Measurements from ENCODE around the gene ADGRG4.

ADGRG4 gene

GRCh38 chrX:136457303-136457917, 156.6 kb downstream of the ADGRG4 start:
- DNase-seq (ENCODE audit: low spot score) = no peak

DNA sequence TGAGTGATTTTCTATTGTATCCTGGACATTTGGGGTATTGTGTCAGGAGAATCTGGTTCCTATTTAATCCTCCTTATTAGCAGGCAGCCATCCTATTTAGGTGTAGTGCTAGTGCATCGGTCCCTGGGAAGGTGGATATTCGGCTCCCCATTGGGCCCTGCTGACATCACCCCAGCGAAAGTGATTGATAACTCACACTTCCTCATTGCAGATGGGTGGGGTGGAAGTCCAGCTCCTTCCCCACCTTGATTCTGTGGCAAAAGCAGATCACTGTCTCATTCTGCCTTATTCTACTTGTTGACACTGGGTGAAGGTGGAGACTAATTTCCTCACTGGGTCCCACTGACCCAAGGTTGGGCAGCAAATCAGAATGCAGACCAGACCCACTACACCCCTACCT, 163.8 kb downstream of the ADGRG4 start:
- no peak for DNase-seq (ENCODE audit: low spot score)
